Smooth muscle cell (in vitro differentiated cells): ENCODE measurements around the gene CHRM4. TPM values are rescaled to one million over a fixed set of nuclear protein-coding genes. Genes with fewer than 3 reads are reported as not detected.

Experiments used
- DNase-seq: peaks from one replicate; lab custom pipeline; 2025; ENCODE audit not compliant: unreplicated experiment; lab: John Stamatoyannopoulos, UW
- H2AFZ ChIP-seq: fragments of 200-600 bp; sonication (generic); 2 replicates; pipeline ENCODE4 v1.6.0; 2016; ENCODE audit warnings: antibody characterized with exemption, low read depth, mild to moderate bottlenecking
- H3F3A ChIP-seq: fragments of 200-600 bp; sonication (generic); 2 replicates; pipeline ENCODE4 v1.6.0; 2017; ENCODE audit warnings: antibody characterized with exemption, low read depth
- H3K27ac ChIP-seq: fragments of 200-600 bp; sonication (generic); 2 replicates; pipeline ENCODE4 v1.5.1; 2016; ENCODE audit warnings: low read depth, mild to moderate bottlenecking
- H3K27me3 ChIP-seq: fragments of 200-600 bp; sonication (generic); 2 replicates; pipeline ENCODE4 v1.6.1; 2016; ENCODE audit warnings: low read depth, mild to moderate bottlenecking
- H3K36me3 ChIP-seq: fragments of 200-600 bp; sonication (generic); 2 replicates; pipeline ENCODE4 v1.5.1; 2016; ENCODE audit warnings: low read depth
- H3K4me1 ChIP-seq: fragments of 200-600 bp; sonication (generic); 2 replicates; pipeline ENCODE4 v1.5.1; 2016; ENCODE audit warnings: low read depth
- H3K4me2 ChIP-seq: fragments of 200-600 bp; sonication (generic); 2 replicates; pipeline ENCODE4 v1.6.0; 2016; ENCODE audit warnings: mild to moderate bottlenecking
- H3K4me3 ChIP-seq: fragments of 200-600 bp; sonication (generic); 2 replicates; pipeline ENCODE4 v1.5.1; 2016; ENCODE audit warnings: mild to moderate bottlenecking
- H3K79me2 ChIP-seq: fragments of 200-600 bp; sonication (generic); 2 replicates; pipeline ENCODE4 v1.6.0; 2016; ENCODE audit warnings: low read depth, mild to moderate bottlenecking
- H3K9ac ChIP-seq: fragments of 200-600 bp; sonication (generic); 2 replicates; pipeline ENCODE4 v1.6.0; 2016; ENCODE audit warnings: low read depth
- H3K9me3 ChIP-seq: fragments of 200-600 bp; sonication (generic); replicated peaks from 2 replicates; pipeline ENCODE4 v1.5.1; 2016; ENCODE audit warnings: low read depth
- H4K20me1 ChIP-seq: fragments of 200-600 bp; sonication (generic); 2 replicates; pipeline ENCODE4 v1.6.0; 2016; ENCODE audit warnings: low read depth
- WGBS: methylation state at CpG from one replicate; pipeline ENCODE4 v1.1.7; 2016; ENCODE audit warnings: low lambda C conversion rate; 5-methylcytosine and 5-hydroxymethylcytosine counted together
- polyA plus RNA-seq: library from polyadenylated mRNA; unstranded; fragments of >200 nt; fragmentation: Nextera tagmentation; extraction: Ambion mirVana; gene quantifications from 2 replicates; pipeline ENCODE4 v1.2.1, GENCODE V29; 2016
- total RNA-seq: library from RNA; depleted of rRNA; stranded (reverse); fragments of >200 nt; gene quantifications from 2 replicates; pipeline ENCODE4 v1.2.3, GENCODE V29; 2014
- TF ChIP-seq, protein P1 (sequence below): fragments of 200-600 bp; sonication (generic); IDR thresholded peaks from 2 replicates; pipeline ENCODE4 v1.5.1; 2017; ENCODE audit warnings: borderline replicate concordance, mild to moderate bottlenecking, antibody characterized with exemption; ENCODE audit not compliant: insufficient read depth, poor library complexity, severe bottlenecking

The CHRM4 gene
- total and polyA plus RNA-seq, 2 experiments from 2014 or later: 4.7 to 20.0 TPM

DNA sequence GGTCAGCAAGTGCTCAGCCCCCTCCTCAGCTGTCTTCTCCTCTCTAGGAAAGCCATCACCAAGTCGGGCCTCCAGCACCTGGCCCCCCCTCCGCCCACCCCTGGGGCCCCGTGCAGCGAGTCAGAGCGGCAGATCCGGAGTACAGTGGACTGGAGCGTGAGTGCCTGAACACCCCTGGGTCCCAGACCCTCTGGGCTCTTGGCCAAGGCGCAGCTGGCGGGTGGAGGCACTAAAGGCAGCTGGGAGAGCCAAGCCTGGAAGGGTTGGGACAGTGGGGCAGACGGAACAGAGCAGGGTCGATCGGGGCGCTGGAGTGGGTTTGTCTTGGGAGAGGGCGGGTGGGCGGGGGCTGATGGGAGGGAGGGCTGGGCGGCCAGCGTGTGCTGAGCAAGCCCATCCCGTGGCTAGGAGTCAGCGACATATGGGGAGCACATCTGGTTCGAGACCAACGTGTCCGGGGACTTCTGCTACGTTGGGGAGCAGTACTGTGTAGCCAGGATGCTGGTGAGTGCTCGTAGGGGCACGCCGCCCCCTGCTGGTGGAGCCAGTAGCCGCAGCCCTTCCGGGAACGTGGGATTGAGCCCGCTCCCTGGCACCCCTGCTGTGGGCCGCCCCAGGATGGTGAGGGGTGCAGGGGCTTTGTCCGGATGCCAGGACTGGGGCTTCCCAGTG, 24.2 kb downstream of the CHRM4 start:
- peak; percentile 40 for DNase-seq
- Histone ChIP-seq H3K36me3 (no peaks in the 10 kb centered on the region), H3F3A (no peaks in the 10 kb centered on the region), H3K27me3 (no peaks in the 10 kb centered on the region), H3K79me2 (peaks cover 14% of the 10 kb centered on the region), H3K4me3 (no peak overlapping the region), H2AFZ (no peak overlapping the region), H4K20me1 (peaks cover 63% of the 10 kb centered on the region), H3K9me3 (no peaks in the 10 kb centered on the region), H3K9ac (no peak overlapping the region), H3K4me2 (no peak overlapping the region), H3K4me1 (peaks cover 9% of the 10 kb centered on the region), H3K27ac (no peak overlapping the region)
- TF ChIP-seq, protein P1, sequence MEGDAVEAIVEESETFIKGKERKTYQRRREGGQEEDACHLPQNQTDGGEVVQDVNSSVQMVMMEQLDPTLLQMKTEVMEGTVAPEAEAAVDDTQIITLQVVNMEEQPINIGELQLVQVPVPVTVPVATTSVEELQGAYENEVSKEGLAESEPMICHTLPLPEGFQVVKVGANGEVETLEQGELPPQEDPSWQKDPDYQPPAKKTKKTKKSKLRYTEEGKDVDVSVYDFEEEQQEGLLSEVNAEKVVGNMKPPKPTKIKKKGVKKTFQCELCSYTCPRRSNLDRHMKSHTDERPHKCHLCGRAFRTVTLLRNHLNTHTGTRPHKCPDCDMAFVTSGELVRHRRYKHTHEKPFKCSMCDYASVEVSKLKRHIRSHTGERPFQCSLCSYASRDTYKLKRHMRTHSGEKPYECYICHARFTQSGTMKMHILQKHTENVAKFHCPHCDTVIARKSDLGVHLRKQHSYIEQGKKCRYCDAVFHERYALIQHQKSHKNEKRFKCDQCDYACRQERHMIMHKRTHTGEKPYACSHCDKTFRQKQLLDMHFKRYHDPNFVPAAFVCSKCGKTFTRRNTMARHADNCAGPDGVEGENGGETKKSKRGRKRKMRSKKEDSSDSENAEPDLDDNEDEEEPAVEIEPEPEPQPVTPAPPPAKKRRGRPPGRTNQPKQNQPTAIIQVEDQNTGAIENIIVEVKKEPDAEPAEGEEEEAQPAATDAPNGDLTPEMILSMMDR: peak; percentile 82
- 66% methylated on average over 22 of the region's 32 CpGs for WGBS

DNA sequence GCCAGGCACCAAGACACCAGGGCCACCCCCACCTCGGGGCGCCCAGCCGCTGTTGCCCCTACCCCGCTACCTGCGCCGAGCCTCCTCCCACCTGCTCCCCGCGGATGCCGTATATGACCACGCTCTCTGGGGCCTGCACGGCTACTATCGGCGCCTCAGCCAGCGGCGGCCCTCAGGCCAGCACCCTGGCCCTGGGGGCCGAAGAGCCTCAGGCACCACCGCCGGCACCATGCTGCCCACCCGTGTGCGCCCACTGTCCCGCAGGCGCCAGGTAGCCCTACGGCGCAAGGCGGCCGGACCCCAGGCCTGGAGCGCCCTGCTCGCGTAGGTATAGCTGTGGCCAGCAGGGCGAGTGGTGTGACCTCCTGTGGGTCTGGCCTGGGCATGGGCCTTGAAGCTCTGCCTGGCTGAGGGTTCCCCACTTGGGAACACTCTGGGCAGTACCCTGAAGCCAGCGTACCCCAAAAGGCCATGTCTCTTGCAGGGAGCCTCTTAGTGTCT, 24.9 kb downstream of the CHRM4 start:
- no peak overlapping the region for H3K4me2 ChIP-seq
- no peak overlapping the region for H3K27ac ChIP-seq
- no peak overlapping the region for H3K9ac ChIP-seq
- no peaks in the 10 kb centered on the region for H3K36me3 ChIP-seq
- H3K4me3 ChIP-seq: no peak overlapping the region
- H4K20me1 ChIP-seq: peaks cover 70% of the 10 kb centered on the region
- H3F3A ChIP-seq: no peaks in the 10 kb centered on the region
- no peak overlapping the region for H2AFZ ChIP-seq
- peaks cover 14% of the 10 kb centered on the region for H3K79me2 ChIP-seq
- WGBS: over 99% methylated on average over 27 of the region's 31 CpGs
- no peaks in the 10 kb centered on the region for H3K27me3 ChIP-seq
- H3K9me3 ChIP-seq: no peaks in the 10 kb centered on the region
- TF ChIP-seq, protein P1: no peak
- no peak for DNase-seq
- peaks cover 12% of the 10 kb centered on the region for H3K4me1 ChIP-seq

DNA sequence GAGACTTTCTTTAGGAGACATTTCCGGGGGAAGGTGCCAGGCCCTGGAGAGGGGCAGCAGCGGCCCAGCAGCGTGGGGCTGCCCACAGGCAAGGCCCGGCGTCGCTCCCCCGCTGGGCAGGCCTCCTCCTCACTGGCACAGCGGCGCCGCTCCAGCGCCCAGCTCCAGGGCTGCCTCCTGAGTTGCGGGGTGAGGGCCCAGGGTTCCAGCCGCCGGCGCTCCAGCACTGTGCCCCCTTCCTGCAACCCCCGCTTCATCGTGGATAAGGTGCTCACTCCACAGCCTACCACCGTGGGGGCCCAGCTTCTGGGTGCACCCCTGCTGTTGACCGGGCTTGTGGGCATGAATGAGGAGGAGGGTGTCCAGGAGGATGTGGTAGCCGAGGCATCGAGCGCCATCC, 25.3 kb downstream of the CHRM4 start:
- H3K9me3 ChIP-seq: no peaks in the 10 kb centered on the region
- peaks cover 16% of the 10 kb centered on the region for H3K4me1 ChIP-seq
- no peaks in the 10 kb centered on the region for H3K27me3 ChIP-seq
- no peak overlapping the region for H3K27ac ChIP-seq
- no peak for DNase-seq
- no peaks in the 10 kb centered on the region for H3K36me3 ChIP-seq
- peaks cover 74% of the 10 kb centered on the region for H4K20me1 ChIP-seq
- H3K79me2 ChIP-seq: peaks cover 18% of the 10 kb centered on the region
- WGBS: 97% methylated on average over 22 of the region's 22 CpGs
- no peak overlapping the region for H3K4me2 ChIP-seq
- H2AFZ ChIP-seq: no peak overlapping the region
- H3K9ac ChIP-seq: no peak overlapping the region
- H3F3A ChIP-seq: no peaks in the 10 kb centered on the region
- TF ChIP-seq, protein P1: no peak
- H3K4me3 ChIP-seq: no peak overlapping the region

DNA sequence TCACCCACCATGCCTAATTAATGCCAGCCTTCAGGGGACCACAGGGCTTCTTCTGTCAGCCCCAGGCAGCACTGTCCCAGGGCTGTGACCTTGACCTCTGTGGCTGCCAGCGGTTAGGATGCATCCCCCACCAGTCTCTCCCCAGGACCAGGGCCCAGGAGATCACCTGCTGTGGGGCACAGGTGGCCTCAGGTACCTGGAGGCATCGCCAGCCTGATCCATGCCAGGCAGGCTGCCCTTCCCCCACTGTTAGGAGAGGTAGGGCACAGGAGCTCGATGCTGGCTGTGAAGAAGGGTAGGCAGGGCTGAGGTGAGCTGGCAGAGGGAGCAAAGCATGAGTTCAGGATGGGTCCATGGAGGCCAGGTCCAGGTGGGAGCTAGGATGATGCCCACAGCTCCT, 26.8 kb downstream of the CHRM4 start:
- Histone ChIP-seq H4K20me1 (peaks cover 84% of the 10 kb centered on the region), H3K79me2 (peaks cover 25% of the 10 kb centered on the region), H3K36me3 (no peaks in the 10 kb centered on the region), H3K27me3 (no peaks in the 10 kb centered on the region), H3K27ac (no peak overlapping the region), H2AFZ (no peak overlapping the region), H3K9me3 (no peaks in the 10 kb centered on the region), H3K4me3 (no peak overlapping the region), H3F3A (no peaks in the 10 kb centered on the region), H3K9ac (no peak overlapping the region), H3K4me2 (no peak overlapping the region), H3K4me1 (peaks cover 20% of the 10 kb centered on the region)
- TF ChIP-seq, protein P1: no peak
- DNase-seq: no peak
- 92% methylated on average over 3 of the region's 3 CpGs for WGBS
